NCI-H2227 (cell line): Measurements from ENCODE around the gene KRTDAP.

ENCODE experiments used
- DNase-seq: peaks from one replicate; lab custom pipeline; 2025; ENCODE audit not compliant: unreplicated experiment; lab: John Stamatoyannopoulos, UW

KRTDAP gene

GRCh38 chr19:35513628-35514281 lies 23.5 kb upstream of the KRTDAP start, which contains the start of gene DMKN:
DMKN (minus strand) TSS chr19:35513649; CDS start chr19:35513475, 174 bp downstream.
- peak; percentile 68 for DNase-seq

DNA sequence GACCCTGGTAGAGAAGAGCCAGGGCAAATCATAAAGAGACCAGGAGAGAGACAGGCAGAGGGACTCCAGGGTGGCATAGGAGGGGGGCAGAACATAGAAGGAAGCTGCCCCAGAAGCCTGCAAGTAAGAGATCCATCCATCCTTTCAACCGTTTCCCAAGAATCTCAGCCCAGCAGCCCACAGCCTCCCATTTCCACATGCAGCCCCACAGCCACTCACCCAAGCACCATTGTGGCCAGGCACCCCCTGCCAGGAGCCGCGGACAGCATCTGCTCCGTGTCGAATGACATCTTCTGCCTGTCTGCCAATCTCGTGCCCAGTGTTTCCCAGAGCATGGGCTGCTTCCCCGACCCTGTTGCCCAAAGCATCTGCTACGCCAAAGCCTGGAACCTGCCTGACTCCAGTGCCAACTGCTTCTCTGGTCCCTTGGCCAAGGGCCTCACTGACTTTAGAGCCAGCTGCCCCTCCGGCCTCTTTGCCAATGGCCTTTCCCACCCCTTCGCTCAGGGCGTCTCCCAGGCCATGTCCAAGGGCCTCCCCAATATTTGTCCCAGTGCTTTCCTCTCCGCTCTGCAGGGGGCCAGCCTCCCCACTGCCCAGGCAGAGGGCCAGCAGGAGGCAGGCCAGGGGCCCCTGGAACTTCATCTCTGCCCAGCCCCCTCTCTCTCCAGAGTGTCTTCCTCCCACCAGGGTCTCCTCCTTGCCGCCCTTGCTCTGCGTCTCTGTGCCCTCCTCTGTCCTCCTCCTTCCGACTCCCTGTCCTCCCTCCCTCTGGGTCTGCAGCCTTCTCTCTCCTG lies 22.8 kb upstream of the KRTDAP start:
- DNase-seq = no peak

- no peak for DNase-seq
Observed at GRCh38 chr19:35511337-35511736, 21.1 kb upstream of the KRTDAP start.

DNA sequence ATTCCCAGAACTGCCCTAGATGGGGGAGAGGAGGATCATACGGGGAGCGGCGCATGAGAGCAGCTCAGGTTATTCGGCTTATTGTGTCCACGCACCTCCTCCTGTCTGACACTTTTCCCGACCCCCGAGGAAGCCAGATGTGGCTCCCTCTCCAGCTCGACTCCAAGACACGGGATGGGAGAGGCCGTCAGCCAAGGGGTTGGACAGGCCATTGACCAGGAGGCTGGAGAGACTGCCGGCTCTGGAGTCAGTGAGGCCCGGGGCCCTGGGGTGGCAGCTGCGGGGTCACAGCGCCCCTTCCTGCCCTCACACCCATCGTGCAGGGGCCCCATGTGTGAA lies 20.3 kb upstream of the KRTDAP start:
- no peak for DNase-seq

DNA sequence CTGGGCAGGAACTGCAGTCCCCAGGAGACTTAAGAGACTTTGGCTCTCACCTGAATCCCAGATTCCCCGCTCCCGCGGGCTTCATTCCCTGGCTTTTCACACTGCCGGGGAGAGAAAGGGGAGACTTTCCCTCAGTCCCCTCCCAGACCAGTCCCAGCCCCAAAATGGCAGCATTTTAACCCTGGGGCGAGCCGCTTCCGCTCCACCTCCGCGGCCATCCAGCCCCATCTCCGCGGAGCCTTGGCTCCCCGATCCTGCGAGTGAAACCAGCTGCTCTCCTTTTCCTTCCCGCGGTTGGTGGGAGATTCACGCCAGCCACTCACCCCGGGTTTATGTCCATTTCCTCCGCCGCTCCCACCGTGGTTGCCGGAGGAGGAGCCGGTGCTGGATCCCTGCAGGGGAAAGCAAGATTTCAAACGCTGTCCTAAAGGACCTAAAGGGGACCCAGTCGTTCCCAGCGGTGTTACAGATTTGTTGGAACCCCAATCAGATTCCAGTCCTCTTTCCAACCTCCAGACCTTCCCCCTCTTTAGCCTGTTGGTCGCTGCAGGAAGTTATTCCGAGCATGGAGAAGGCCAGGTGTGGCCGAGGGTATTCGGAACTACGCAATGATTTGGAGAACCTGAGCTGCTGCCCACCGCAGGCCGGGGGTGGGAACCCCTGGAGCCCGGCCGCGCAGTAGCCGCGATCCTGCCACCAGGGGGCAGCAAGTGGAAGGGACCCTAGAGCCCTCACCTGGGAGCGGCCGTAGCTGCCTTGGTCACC lies 19.8 kb upstream of the KRTDAP start:
- peak; percentile 97 for DNase-seq

GRCh38 chr19:35509018-35509652 lies 18.9 kb upstream of the KRTDAP start:
- peak; percentile 77 for DNase-seq

DNA sequence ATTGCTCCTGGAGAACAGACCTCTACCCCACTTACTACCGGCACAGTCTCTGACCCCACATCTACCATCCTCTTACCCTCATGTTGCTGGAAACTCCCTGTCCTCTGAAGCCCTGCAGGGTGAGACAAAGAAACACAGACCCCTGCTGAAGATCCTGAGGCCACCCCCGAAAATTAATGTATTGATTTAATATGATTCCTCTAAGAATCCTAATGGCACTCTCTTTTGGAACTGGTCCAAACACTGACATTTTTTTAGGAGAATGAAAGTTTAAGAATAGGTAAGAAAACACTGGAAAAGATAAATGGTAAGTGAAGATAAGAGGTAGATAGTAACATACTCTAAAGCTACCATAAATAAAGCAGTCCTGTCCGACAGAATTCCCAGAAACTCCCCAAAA lies 17.9 kb upstream of the KRTDAP start:
- DNase-seq = no peak

DNA sequence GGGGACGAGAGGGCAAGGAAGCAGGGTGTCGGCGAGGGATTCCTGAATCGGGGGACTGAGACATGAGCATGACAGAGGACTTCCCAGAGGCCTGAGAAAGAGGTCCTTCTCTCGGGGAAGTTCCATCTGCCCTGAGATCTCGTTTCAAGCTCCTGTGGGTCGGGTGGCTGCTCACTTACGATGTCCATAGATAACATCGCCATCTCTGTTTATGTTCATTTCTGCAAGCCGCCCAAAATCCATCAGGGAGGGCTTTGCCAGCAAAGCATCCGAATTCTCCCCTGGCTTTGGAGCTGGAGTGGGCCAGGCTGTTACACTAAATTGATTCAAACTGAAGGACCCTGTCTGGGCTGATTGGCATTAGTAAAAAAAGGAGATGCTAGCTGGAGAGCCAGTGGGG lies 17.3 kb upstream of the KRTDAP start:
- DNase-seq = no peak

DNA sequence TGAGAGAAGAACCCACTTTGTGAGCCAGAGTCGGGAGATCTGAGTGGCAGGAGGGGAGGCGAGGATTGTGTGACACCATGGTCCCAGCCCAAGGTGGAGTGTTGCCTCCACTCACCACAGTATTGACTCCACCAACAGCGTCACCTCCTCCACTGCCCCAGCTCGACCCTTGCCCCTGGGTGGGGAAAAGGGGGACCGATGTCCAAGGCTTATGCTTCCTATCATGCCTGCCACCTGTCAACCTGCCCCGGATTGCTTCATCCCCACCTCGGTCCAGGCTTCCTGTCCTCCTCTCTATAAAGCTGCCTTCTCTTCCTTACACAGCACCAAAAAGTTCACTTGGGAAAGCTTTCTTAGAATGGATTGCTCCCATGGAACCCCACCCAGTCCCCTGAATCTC lies 15.7 kb upstream of the KRTDAP start:
- no peak for DNase-seq

- DNase-seq = no peak
Observed at GRCh38 chr19:35502751-35503150, 12.5 kb upstream of the KRTDAP start.

DNA sequence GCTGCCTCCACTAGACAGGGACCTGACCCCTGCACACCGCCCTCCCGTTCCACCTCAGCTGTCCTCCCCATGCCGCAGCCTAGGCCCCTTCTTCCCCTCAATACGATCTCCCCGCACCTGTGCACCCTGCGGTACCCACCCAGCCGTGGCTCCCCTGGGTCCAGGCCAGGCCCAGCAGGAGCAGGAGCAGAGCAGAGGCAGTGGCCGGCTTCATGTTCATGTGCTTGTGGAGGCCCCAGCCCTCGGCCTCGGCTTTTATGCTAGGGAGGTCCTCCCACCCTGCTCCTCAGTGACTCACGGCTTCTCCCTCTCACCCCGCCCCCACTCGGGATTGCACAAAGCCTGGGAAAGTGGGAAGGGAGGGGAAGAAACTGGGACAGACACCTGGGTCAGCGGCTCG lies 11.4 kb upstream of the KRTDAP start:
- no peak for DNase-seq

DNA sequence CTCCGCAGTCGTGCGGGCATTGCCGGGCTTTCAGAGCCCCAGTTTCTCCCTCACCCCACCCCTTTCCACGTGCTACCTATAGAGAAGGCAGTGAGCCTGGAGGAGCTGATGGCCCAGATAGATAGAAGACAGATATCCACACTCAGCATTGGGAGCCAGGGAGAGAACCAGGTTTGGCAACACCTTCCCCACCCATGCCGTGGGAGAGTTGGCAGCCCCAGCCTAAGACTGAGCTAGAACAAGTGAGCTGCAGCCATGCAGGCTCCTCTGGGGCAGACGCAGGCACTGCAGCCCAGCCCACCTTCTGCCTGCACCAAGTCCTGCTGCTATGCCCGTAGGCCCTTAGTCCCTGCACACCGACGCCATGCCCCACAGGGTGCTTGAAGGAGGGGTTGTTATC lies 10.3 kb upstream of the KRTDAP start:
- DNase-seq = no peak

GRCh38 chr19:35498984-35499527 lies 8.8 kb upstream of the KRTDAP start:
- DNase-seq = no peak

- no peak for DNase-seq
Observed at GRCh38 chr19:35498220-35498619, 8.0 kb upstream of the KRTDAP start.

GRCh38 chr19:35497406-35497805 lies 7.1 kb upstream of the KRTDAP start:
- no peak for DNase-seq

DNA sequence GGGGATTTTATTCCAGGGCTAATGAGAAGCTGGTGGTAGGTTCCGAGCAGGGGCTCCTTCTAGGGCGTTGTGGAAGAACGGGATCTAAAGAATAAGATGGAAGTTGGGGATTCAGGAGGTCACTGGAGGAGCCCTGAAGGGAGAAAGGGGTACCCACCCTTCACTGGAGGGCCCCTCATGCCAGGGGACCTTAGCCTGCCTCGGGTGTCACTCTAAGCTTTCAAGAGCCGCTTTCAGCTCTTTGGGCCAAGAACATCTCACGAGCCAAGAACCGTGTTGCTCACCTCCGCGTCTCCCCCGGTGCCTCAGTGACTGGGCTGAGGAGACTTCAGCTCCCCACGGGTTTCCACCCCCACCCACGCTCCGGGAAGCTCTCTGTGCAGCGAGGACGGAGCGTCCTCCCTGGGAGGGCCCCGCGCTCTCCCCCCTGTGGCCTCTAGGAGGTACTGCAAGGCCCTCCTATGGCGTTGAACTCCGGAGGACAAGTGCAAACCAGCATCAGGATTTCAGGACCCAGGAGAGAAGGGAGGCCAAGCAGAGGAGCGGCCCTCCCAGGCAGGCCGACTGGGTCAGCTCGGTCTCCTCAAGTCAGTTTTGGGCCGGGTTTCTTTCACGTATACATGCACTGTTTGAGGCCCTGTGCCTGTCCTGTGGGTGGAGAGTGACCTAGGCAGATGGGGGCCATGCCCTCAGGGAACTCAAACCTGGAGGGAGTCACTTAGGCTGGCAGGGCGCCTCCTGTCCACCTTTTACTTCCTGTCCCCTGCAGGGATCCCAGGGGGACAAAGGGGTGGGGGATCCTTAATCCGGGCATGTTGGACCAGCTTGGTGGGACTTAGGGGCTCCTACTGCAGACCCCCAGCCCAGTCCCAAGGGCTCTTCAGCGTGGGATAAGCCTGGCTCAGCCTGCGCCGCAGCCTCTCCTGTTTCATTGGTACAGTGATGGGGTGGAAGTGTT lies 5.1 kb upstream of the KRTDAP start:
- peak; percentile 95 for DNase-seq

DNA sequence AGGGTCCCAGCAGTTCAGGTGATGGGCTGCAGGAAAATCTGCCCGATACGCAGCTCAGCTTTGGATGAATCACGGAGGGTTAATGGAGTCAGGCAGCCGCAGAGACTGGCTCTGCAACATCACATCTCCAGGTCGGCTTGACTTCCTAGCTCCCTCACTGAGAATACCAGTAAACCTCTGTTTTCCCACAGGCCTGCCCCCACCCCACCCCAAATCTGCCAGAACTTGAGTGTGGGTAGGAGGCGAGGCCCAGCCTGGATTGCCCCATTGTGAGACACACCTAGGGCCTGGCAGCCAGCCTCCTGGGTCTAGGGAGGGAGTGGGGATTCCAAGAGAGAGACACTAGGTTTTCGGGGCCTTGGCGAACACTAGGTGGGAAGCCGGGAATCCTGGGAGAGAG lies 3.7 kb upstream of the KRTDAP start:
- DNase-seq = no peak

DNA sequence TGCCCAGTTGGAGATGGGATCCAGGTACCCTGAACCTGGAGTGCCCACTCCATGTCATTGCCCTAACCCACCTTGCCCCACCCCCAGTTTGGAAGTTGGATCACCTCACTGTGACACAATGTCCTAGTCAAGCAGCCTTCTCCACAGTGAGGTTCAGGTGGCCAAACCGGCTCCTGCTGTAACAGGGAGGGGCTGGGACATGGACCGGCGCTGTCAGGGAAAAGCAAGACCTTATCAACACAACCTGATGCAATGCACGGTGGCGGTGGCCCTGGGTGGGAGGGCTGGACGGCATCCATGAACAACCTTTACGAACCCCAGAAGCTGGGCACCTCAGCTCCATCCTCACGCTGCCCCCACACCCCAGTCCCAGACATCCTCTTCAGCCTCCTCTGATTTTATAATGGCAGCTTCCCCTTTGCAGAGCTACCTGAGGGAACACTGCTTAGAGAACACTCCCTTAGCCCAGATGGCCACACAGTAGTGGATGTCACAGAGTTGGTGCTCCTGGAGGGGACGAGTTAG lies 1.6 kb upstream of the KRTDAP start:
- no peak for DNase-seq

DNA sequence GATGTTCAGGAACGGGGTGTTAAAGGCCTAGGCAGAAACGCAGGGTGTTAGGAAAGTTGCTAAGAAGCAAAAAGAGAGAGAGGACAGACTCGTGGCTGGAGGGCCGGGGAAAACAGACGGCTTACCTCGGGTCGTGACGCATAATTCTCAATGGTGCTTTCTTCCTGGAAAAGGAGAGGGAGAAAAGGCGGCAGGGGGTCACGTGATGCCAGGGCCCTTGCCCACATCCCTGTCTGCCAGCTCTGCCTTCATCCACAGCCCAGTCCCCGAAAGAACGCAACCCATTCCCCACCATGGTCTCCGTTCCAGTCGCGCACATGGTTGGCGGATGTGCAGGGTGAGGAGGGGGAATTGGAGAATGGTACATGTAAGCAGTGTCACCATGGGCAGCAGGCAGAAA lies 1.6 kb downstream of the KRTDAP start:
- no peak for DNase-seq

- DNase-seq = no peak
Observed at GRCh38 chr19:35487656-35488182, 2.5 kb downstream of the KRTDAP start.
